ENCODE data around the gene JADE2. TPM values are rescaled to one million over a fixed set of nuclear protein-coding genes. Genes with fewer than 3 reads are reported as not detected.

The JADE2 gene
- total and polyA plus RNA-seq, 2 of the 8 experiments (the other 6 are each of a cell fraction or from before 2014, with no cell fraction given), result 19.2 to 55.8 TPM

GRCh38 chr5:134526483-134527155 lies 1.1 kb downstream of the JADE2 start (continued):
- TF ChIP-seq CHD7 (IDR thresholded peaks at IDR 0.05; ENCODE audit: insufficient replicate concordance, low read length), result no peak
- no peak for TF ChIP-seq JUND (IDR thresholded peaks at IDR 0.05; ENCODE audit: low read length)
- no peak for TF ChIP-seq GABPA (IDR thresholded peaks at IDR 0.05; ENCODE audit: borderline replicate concordance, insufficient read depth, low read length)
- no peak for TF ChIP-seq RXRA (IDR thresholded peaks at IDR 0.05; ENCODE audit: insufficient read depth, low read depth, low read length)
- no peak for TF ChIP-seq KDM5A (IDR thresholded peaks at IDR 0.05; ENCODE audit: low read length)
- no peak for TF ChIP-seq CBX5 (IDR thresholded peaks at IDR 0.05; ENCODE audit: low read depth, low read length)
- 0 out of 2 replicates have a peak, but pooled peaks have one; percentile 65 for TF ChIP-seq RBBP5 (IDR thresholded peaks at IDR 0.05; ENCODE audit: borderline replicate concordance, low read depth, low read length)
- no peak for TF ChIP-seq GTF2F1 (IDR thresholded peaks at IDR 0.05; ENCODE audit: borderline replicate concordance, low read depth, low read length)
- no peak for TF ChIP-seq NANOG (IDR thresholded peaks at IDR 0.05; ENCODE audit: insufficient read depth, low read depth, low read length, poor library complexity, severe bottlenecking)
- no peak for TF ChIP-seq ZNF274 (IDR thresholded peaks at IDR 0.05; ENCODE audit: borderline replicate concordance, extremely low read depth, low read length)

Data from H1 (cell line).